GM12873 (cell line): ENCODE measurements around the gene KIF21A.

ENCODE experiments used
- CTCF ChIP-seq: IDR thresholded peaks from 2 replicates; pipeline ENCODE4 v1.5.1; 2012; ENCODE audit warnings: low read depth, mild to moderate bottlenecking, moderate library complexity, low read length, control low read depth; ENCODE audit not compliant: insufficient read depth; ENCODE audit errors: missing control alignments

KIF21A gene

GRCh38 chr12:39300799-39301198 lies 142.1 kb downstream of the KIF21A start:
- no peak for TF ChIP-seq CTCF

GRCh38 chr12:39297891-39298290 lies 145.0 kb downstream of the KIF21A start:
- TF ChIP-seq CTCF, result no peak

- no peak for TF ChIP-seq CTCF
Observed at GRCh38 chr12:39296496-39296895, 146.4 kb downstream of the KIF21A start.

DNA sequence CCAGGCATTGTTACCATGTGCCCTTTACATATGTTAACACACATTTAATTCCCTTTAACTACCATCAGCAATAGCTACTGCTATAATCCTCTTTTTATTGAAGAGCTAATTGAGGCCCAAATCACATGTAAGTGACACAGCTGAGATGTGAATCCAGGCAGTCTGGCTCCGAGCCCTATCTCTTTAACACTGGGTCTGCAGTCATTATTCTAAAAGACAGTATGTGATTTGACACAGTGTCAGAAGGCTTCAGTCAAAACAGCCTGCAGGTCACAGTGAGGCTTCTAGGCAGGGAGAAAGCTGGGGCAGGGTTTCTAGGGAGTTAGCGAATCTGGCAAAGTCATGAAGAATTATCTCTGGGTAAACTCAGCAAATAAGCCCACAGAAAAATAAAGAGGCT lies 148.2 kb downstream of the KIF21A start:
- TF ChIP-seq CTCF, result no peak

DNA sequence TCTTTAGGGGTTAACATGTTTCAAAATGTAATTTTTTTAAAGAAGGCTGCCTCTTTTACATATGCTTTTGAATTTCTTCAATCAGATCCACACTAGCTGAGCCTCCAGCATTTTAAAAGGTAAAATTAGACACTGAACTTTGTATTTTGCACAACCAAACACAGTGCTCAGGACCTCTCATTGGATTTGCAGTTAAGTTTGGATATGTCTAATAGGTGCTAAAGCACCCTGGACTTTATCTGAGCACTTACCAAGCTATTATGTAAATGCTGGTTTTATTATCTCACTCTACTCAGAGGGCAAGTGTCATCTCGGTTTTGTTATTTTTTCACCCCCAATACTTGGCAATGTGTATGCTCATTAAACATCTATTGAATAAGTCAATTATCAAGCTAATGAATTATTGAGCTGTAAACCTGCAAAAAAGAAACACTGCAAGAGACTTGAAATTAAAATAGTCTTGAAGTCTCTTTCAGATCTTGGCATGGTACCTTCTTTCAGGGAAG lies 150.7 kb downstream of the KIF21A start:
- TF ChIP-seq CTCF, result no peak

GRCh38 chr12:39287817-39288216 lies 155.1 kb downstream of the KIF21A start:
- no peak for TF ChIP-seq CTCF

DNA sequence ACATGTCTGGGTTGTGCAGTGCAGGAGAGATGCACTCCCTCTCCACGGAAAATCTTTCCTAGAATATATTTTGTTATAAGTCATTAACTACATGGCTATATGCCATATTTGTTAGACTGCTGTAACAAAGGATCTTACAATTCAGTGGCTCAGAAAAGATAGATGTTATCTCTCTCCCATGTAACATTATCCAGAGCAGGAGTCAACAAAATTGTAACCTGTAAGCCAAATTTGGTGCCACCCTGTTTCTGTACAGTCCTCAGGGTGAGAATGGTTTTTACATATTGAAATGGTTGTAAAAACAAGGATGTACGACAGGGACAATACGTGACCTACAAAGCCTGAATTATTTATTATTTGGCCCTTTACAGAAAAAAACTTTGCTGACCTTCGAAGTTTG lies 155.5 kb downstream of the KIF21A start:
- TF ChIP-seq CTCF, result no peak
